Erythroblast (primary cell): Measurements from ENCODE around the gene MKX.
"Not testable (repeated sequence)": the region's sequence is repeated elsewhere in the genome, so short reads cannot be mapped to it uniquely, and the experiment has no call there.

Source experiments
- DNase-seq, 2 experiments: peaks; one replicate each; lab custom pipeline; 2025; lab: John Stamatoyannopoulos, UW
- GATA1 ChIP-seq: IDR thresholded peaks from 2 replicates; pipeline ENCODE4 v1.6.1; 2011; ENCODE audit warnings: low read depth, mild to moderate bottlenecking, control low read depth, low read length, moderate library complexity
- POLR2A ChIP-seq: IDR thresholded peaks from 2 replicates; pipeline ENCODE4 v1.6.1; 2011; ENCODE audit warnings: mild to moderate bottlenecking, low read length

MKX gene

DNA sequence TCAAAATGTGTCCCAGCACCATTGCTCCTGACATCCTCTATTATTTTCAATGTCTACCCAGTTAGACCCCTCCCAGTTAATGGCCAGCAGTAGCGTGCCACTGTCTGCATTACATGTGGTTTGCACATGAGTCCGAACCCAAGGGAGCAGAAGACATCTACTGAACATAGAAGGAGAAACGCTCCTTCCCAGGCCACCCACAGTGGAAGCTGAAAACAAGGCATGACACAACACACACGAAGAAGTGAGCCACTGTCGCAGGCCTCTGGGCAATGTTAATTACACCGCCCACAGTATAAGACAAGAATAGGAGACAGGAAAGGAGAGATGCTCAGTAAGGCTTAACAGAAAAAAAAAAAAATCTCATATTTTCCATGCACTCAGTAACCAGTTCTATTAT is 50.5 kb downstream of the MKX start:
- no peak for TF ChIP-seq POLR2A
- no peak for TF ChIP-seq GATA1
- no peak for DNase-seq

DNA sequence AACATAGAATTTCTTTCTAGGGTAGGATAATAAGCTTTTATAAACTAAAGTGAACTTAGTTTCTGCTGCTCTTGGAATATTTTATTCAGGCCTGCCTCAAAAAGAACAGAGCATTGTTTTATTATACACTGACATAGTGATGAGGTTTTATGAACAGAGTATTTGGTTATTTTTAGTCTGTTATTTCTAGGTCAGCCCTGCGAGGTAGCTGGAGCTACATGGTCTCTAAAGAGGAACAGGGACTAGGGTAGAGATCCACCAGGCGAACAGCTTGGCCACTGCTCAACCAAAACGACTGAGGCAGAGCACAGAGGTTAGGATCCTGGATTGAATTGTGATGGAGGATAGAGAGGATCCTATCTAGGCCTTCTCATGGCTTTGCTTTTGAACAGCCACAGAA is 53.0 kb downstream of the MKX start:
- no peak for DNase-seq
- TF ChIP-seq GATA1 (no peak), POLR2A (no peak)

DNA sequence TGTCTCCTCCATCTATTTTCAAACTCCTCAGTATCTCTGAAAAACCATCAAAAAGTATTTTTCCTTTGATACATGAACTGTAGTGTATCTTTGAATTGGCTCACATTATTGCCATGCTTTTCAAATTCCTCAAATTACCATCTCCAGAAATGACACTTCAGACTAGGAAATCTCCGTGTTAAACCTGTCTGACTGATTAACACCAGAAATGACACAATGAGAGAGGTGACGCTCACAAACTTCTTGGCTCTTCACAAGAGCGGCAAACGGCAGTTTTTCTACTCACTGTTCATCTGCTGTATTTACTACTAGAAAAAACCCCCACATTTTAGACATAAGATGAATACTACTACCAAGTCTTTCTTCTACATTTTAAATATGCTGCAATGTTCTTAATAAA is 56.6 kb downstream of the MKX start:
- no peak for TF ChIP-seq POLR2A
- TF ChIP-seq GATA1: no peak
- DNase-seq: no peak

DNA sequence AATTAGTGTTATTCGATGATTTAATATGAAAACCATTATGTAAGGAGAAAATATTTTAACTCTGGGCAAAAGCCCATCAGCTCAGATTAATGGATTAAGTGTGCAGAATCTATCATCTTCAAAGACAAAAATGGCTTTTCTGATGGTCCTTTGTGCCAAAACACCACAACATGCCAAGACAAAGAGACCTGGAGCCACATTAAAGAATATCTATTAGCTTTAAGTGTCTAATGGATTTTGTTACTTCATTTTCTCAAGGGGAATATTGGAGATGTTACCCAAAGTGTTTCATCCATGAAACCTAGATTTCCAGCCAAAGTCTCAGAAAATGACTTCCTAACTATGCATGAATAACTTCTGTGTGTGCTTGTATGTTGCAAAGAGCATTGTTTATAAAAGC is 57.3 kb downstream of the MKX start:
- TF ChIP-seq POLR2A (no peak), GATA1 (no peak)
- no peak for DNase-seq

DNA sequence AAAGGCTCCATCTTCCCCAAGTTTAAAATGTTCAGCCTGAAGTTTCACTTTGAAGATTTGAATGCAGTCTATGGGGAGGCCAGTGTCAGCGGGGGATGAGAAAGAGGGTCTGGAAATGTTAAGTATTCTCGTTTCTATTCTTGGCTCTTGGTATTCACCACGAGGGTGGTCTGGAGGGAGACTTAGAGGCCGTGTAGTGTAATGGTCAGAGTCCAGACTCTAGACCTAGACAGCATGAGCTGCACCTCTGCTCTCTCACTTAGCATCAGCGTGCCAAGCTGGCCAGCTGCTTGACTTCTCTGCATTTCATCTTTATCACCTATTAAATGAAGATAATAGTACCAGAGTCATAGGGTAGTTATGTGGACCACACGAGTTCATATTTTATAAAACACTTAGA is 57.9 kb downstream of the MKX start:
- no peak for DNase-seq
- TF ChIP-seq POLR2A: no peak
- TF ChIP-seq GATA1: no peak

DNA sequence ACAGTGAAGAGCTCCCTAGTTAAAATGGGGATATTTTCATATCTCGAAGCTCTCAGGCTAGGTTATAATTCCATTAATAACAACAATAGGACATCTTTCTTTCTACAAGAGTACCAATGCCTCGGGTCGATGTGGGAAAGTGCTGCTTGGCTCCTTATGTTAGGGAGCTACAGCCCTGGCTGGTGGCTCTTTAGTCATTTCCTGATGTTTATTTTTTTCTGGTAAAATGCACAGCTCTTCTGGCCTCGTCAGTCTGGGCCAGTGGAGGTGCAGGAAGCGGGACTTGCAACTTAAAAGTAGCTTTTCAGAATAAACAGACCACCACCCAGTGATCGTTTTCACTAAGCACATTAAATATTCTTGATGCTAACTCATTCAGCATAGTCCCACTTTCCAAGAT is 58.3 kb downstream of the MKX start:
- no peak for DNase-seq
- no peak for TF ChIP-seq POLR2A
- TF ChIP-seq GATA1: no peak

DNA sequence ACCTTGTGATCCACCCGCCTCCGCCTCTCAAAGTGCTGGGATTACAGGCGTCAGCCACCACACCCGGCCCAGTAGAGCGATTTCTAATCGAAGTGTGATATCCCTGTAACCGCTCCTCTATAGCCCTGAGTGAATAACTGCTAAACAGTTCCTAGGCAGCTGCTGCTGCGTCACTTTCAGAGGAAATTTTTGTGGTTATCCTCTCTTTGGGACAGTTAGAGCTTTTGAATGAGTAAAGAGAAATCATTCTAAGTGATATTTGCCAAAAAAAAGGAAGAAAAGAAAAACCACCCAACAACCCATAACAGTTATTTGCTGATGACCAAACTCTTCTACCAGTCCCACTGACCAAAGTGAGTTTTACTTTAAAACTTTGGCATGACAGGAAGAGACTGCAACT is 59.9 kb downstream of the MKX start:
- no peak for DNase-seq
- no peak for TF ChIP-seq GATA1
- no peak for TF ChIP-seq POLR2A

DNA sequence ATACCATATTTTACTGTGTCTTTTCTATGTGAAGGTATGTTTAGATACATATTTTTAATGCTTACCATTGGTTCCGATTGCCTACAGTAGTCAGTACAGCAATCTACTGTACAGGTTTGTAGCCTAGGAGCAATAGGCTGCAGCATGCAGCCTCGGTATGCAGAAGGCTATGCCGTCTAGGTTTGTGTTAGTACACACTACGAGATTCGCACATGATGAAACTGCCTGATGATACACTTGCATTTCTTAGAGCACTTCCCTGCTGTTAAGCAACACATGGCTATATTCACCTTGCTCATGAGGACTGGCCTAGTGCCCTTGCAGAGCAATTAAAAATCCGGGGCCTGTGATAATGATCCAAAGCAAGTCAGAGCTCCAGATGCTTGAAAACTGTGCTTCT is 62.4 kb downstream of the MKX start:
- TF ChIP-seq POLR2A (no peak), GATA1 (no peak)
- no peak for DNase-seq

DNA sequence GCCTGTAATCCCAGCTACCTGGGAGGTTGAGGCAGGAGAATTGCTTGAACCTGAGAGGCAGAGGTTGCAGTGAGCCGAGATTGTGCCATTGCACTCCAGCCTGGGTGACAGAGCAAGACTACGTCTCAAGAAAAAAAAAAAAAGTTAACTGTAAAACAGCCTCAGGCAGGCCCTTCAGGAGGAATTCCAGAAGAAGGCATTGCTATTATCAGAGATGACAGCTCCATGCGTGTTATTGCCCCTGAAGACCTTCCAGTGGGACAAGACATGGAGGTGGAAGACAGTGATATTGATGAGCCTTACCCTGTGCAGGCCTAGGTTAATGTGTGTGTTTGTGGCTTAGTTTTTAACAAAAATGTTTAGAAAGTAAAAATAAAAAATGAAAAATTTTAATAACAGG is 63.8 kb downstream of the MKX start:
- not testable (repeated sequence) for DNase-seq

DNA sequence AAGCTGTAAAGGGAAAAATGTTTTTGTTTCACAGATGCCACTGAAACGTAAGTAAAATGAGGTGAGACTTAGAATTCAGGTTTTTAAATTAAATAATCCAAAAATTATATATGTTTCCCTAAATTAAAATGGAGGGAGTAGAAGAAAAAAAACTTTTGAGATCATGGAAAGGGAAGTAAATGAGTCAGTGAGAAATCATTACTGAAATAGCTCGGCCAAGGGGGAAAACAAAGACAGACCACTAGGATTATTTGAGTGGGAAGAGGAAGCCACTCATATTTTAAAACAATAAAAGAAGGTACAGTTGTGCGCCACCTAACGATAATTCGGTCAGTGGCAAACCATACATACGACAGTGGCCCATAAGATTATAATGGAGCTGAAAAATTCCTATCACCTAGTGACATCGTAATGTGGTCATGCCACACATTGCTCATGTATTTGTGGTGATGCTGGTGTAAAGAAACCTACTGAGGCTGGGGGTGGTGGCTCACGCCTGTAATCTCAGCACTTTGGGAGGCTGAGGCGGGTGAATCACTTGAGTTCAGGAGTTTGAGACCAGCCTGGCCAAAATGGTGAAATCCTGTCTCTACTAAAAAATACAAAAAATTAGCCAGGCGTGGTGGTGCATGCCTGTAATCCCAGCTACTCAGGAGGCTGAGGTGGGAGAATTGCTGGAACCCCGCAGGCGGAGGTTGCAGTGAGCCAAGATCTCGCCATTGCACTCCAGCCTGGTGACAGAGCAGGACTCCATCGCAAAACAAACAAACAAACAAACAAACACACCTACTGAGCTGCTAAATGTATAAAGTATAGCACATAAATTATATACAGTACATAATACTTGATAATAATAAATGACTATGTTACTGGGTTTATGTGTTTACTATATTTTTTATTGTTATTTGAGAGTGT is 64.7 kb downstream of the MKX start:
- TF ChIP-seq GATA1: no peak
- TF ChIP-seq POLR2A: no peak
- no peak for DNase-seq

DNA sequence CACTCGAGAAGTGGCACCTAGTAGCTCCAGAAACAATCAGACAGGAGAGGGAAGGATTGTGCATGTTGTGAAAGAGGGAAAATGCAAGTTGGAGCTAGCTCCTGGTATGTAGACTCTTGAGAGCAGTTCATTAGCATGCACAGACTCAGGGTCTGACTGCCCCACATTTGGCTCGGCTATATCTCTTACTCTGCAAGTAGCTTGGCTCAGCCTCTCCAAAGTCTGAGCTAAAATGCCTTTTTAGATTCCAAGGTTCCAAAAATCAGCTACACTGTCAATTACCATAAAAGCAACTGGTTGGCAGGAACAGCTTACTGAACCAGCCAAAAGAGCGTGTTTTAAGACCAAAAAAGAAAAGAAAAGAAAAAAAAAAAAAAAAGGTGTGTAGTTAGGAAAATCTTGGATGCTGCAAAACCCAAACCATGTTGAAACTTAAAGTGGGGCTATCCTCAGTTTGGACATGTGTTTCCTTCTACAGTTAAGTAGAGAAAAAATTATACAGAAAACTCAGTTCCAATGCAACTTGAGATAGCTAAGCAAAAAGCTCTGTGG is 65.5 kb downstream of the MKX start:
- DNase-seq: no peak
- TF ChIP-seq POLR2A (no peak), GATA1 (no peak)

DNA sequence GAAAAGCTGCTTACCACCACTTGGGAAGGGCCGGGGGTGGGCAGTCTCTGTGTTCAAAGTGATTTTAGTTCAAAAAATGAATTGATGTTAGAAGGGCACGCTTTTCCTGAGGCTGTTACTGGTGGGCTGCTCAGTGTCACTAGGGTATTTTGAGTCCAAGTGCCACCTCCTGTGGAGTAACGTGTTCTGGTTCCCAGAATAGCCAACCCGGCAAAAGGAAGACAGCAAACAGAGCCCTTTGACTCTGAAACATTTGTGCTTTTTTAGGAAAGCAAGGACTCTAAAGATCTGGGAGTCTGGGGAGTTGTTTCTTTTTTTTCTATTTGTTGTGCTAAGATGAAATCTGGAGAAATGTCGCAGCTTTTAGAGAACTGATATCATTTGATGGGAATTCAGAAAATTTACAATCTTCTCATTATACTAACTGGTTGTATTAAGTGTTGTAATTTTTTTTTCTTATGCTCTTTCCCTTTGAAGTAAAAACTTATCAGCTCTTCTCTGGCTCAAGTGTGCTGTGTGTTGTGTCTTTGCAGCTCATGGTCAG is 66.2 kb downstream of the MKX start:
- no peak for DNase-seq
- no peak for TF ChIP-seq GATA1
- TF ChIP-seq POLR2A: no peak

DNA sequence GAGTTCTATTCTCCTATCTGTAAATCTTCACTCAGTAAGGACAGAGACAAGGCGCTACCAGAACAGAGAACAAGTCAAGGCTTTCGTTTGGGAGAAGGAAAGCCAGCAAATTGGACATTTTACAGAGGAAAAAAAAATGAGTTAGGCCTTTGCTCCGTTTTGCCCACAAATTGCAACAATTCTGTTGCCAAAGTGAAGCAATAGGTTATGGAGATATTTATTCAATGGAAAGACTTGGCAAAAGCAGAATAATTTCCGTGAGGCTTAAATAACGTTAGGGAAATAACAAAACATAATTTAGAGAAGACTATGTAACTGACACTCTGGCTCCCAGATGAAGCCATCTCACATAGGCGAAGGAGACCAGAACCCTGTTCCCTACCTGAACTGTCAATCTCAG is 67.5 kb downstream of the MKX start:
- DNase-seq: no peak
- TF ChIP-seq POLR2A (no peak), GATA1 (no peak)

DNA sequence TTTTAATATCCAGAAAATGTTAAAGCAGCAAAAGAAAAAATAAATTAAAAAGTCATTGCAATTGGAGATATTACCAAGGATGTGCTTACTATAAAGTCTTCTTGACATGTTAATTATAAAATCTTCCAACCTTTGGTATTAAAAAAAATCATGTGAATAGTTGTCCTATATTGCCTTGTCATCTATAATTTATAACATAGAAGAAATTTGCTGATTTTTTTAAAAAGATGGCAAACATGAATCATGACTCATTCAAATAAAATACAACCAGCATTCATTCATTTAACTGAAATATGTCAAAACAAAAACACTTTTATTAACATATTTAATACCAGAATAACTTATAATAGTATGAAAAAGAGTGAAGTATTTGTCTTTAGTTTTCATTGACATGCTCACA is 72.6 kb downstream of the MKX start:
- TF ChIP-seq POLR2A (no peak), GATA1 (no peak)
- DNase-seq: no peak
